Stomach (tissue), 4 donors: ENCODE data around the gene TENM4.

Experiments
- EP300 ChIP-seq: sonication (generic); formaldehyde crosslinking; IDR thresholded peaks from one replicate; pipeline ENCODE4 v1.6.1; 2017; ENCODE audit warnings: antibody characterized with exemption
- POLR2A ChIP-seq, 4 donors: fragments of 450-650 bp; IDR thresholded peaks; one replicate each; pipeline ENCODE4 v1.6.1; 2016; ENCODE audit warnings: antibody characterized with exemption in 4 of 4, control low read depth in 2 of 4, mild to moderate bottlenecking in 1 of 4, moderate library complexity in 1 of 4
- POLR2AphosphoS5 ChIP-seq, 3 donors: sonication (generic); formaldehyde crosslinking; IDR thresholded peaks; one replicate each; pipeline ENCODE4 v1.6.1; 2016; ENCODE audit warnings: antibody characterized with exemption in 3 of 3
- TF ChIP-seq, protein P1 (sequence below), 7 experiments: fragments of 450-650 bp in 4 of 7; fragments of 200-600 bp in 3 of 7; sonication (generic) in 3 of 7; IDR thresholded peaks; one replicate each; pipeline ENCODE4 v1.5.1; 2016 to 2019; ENCODE audit warnings: antibody characterized with exemption in 7 of 7, control low read depth in 2 of 7, mild to moderate bottlenecking in 1 of 7

DNA sequence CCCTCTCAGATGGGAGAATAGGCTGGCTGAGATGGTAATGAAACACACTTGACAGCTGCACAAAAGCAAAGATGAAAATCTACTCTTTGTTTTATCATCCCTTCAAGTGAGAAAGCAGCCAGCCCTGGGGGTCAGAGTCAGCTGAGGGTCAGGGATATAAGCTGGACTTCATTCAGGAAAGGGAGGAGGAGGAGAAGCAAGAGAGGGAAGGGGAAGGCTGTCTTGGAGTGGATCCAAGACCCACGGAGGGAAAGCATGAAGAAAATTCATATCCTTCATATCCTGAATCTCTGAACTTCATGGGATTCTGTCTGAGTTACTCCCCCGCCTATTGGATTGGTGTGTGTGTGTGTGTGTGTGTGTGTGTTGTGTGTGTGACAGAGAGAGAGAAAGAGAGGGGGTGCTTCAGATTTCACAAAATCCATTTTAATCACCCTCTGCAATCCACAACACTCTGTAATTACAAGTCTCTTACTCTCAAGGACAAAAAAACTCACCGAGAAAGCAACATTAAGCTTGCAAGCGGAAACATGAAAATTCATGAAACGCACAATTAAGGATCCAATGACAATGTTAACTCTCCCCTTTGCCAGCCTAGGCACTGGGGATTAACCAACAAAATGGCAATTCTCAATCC lies 327.7 kb downstream of the TENM4 start:
- TF ChIP-seq EP300: no peak
- TF ChIP-seq, protein P1, sequence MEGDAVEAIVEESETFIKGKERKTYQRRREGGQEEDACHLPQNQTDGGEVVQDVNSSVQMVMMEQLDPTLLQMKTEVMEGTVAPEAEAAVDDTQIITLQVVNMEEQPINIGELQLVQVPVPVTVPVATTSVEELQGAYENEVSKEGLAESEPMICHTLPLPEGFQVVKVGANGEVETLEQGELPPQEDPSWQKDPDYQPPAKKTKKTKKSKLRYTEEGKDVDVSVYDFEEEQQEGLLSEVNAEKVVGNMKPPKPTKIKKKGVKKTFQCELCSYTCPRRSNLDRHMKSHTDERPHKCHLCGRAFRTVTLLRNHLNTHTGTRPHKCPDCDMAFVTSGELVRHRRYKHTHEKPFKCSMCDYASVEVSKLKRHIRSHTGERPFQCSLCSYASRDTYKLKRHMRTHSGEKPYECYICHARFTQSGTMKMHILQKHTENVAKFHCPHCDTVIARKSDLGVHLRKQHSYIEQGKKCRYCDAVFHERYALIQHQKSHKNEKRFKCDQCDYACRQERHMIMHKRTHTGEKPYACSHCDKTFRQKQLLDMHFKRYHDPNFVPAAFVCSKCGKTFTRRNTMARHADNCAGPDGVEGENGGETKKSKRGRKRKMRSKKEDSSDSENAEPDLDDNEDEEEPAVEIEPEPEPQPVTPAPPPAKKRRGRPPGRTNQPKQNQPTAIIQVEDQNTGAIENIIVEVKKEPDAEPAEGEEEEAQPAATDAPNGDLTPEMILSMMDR (IDR thresholded peaks at IDR 0.05): no peak
- no peak for TF ChIP-seq POLR2A (IDR thresholded peaks at IDR 0.05)
- no peak for TF ChIP-seq POLR2AphosphoS5 (IDR thresholded peaks at IDR 0.05)
